BJ (cell line): ENCODE data around the gene KIF6. TPM values are rescaled to one million over a fixed set of nuclear protein-coding genes. Genes with fewer than 3 reads are reported as not detected.

Experiments used
- CTCF ChIA-PET: fragments of 350-600 bp; formaldehyde crosslinking; extraction: SDS; loops from one replicate; lab custom pipeline; 2021; ENCODE audit warnings: antibody characterized with exemption, inconsistent platforms; lab: Yijun Ruan, JAX
- POLR2A ChIA-PET: fragments of 300-600 bp; sonication (Branson Sonifier 250); formaldehyde crosslinking; extraction: SDS; loops from one replicate; lab custom pipeline; 2021; ENCODE audit warnings: antibody characterized with exemption; lab: Charles Lee
- DNase-seq: peaks from one replicate; pipeline ENCODE4 v3.0.0-alpha.2; 2011; ENCODE audit warnings: low read depth
- H3K27me3 ChIP-seq: 2 replicates; pipeline ENCODE4 v1.6.0; 2011; ENCODE audit warnings: low read length; ENCODE audit not compliant: control insufficient read depth, insufficient read depth
- H3K36me3 ChIP-seq: 2 replicates; pipeline ENCODE4 v1.5.1; 2011; ENCODE audit warnings: low read length; ENCODE audit not compliant: control insufficient read depth, insufficient read depth
- H3K4me3 ChIP-seq: 2 replicates; pipeline ENCODE4 v1.5.1; 2011; ENCODE audit warnings: low read depth, mild to moderate bottlenecking, control low read depth, low read length
- polyA plus RNA-seq: library from polyadenylated mRNA; depleted of rRNA; stranded (reverse); fragments of >200 nt; gene quantifications from 2 replicates; pipeline ENCODE4 v1.2.3, GENCODE V29; 2011
- TF ChIP-seq, protein P1 (sequence below): IDR thresholded peaks from 2 replicates; pipeline ENCODE4 v1.5.1; 2011; ENCODE audit warnings: low read depth, mild to moderate bottlenecking, control low read depth, inconsistent platforms, low read length, moderate library complexity; ENCODE audit not compliant: insufficient read depth

The KIF6 gene
- polyA plus RNA-seq, 1 experiment: 0.56 TPM

- Histone ChIP-seq H3K36me3 (no peaks in the 10 kb centered on the region), H3K27me3 (no peaks in the 10 kb centered on the region), H3K4me3 (no peak overlapping the region)
- DNase-seq: peak; percentile 14
- CTCF ChIA-PET: no interaction called here
- POLR2A ChIA-PET: no interaction called here
- TF ChIP-seq, protein P1, sequence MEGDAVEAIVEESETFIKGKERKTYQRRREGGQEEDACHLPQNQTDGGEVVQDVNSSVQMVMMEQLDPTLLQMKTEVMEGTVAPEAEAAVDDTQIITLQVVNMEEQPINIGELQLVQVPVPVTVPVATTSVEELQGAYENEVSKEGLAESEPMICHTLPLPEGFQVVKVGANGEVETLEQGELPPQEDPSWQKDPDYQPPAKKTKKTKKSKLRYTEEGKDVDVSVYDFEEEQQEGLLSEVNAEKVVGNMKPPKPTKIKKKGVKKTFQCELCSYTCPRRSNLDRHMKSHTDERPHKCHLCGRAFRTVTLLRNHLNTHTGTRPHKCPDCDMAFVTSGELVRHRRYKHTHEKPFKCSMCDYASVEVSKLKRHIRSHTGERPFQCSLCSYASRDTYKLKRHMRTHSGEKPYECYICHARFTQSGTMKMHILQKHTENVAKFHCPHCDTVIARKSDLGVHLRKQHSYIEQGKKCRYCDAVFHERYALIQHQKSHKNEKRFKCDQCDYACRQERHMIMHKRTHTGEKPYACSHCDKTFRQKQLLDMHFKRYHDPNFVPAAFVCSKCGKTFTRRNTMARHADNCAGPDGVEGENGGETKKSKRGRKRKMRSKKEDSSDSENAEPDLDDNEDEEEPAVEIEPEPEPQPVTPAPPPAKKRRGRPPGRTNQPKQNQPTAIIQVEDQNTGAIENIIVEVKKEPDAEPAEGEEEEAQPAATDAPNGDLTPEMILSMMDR: 0 out of 2 replicates have a peak, but pooled peaks have one; percentile 22
Measured at GRCh38 chr6:39496915-39497314, 228.3 kb downstream of the KIF6 start.

DNA sequence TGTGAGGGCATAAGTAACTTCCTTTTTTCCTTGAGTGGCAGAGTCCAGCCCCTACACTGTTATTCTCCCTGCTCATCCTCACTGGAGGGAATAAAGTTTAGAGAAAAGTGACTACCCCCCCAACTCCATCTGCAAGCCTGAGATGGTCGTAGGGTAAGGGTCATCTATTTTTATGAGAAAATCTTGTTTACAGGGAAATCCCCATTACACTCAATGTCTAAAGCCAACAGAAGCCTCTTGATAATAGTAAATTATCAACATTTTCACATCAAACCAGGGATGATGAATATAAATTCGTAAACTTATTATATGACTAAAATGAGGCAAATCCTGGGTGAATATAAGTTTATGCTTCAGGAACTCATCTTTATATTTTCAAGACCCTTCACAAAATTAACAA is 228.8 kb downstream of the KIF6 start:
- POLR2A ChIA-PET: no interaction called here
- TF ChIP-seq, protein P1: no peak
- CTCF ChIA-PET: no interaction called here
- Histone ChIP-seq H3K36me3 (no peaks in the 10 kb centered on the region), H3K27me3 (no peaks in the 10 kb centered on the region), H3K4me3 (no peak overlapping the region)
- DNase-seq: no peak

GRCh38 chr6:39495640-39496039 is 229.6 kb downstream of the KIF6 start:
- Histone ChIP-seq H3K27me3 (no peaks in the 10 kb centered on the region), H3K4me3 (no peak overlapping the region), H3K36me3 (no peaks in the 10 kb centered on the region)
- DNase-seq: no peak
- ChIA-PET POLR2A (no interaction called here), CTCF (no interaction called here)
- TF ChIP-seq, protein P1: no peak

DNA sequence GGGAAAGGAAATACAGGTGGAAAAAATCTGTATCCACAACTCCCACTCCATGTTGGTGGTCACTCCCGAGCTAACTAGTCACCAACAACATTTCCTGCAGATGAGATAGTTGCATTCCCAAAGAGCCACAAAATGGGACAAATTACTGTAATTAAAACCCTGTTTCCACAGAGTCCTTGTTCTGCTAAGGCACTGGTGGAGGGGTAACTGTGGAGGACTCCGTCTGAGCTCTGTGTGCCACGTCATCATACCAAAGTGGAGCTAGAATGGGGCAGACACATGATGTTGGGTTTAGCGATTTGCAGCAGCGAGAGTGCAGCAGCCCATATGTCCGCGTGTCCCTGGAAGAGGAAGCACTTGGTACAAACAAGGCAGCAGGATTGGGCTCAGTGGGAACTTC is 230.2 kb downstream of the KIF6 start:
- POLR2A ChIA-PET: no interaction called here
- Histone ChIP-seq H3K27me3 (no peaks in the 10 kb centered on the region), H3K4me3 (no peak overlapping the region), H3K36me3 (no peaks in the 10 kb centered on the region)
- CTCF ChIA-PET: interaction anchor here (0.8 kb wide), 1 partner anchor 69 kb away, joined by 3 read pairs; no protein-coding TSS in a partner anchor
- TF ChIP-seq, protein P1: no peak
- no peak for DNase-seq

DNA sequence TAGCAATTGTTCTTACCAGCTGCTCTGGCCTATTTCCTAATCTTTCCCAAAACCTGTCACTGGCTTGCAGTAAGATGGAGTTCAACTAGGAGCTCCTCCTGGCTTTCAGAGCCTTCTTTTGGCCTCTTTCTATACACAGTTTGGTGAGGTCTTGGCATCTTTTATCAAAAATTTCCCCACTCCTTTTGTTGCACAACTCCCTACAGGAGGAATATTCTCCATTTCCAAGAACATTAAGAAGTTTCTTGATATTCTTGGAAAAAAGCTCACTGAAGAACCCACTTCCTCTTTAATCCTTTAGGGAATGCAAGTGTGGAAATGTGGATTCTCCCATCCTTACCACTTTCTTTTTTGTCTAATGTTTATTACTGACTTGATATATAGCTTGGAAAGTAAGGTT is 231.4 kb downstream of the KIF6 start:
- TF ChIP-seq, protein P1: no peak
- Histone ChIP-seq H3K27me3 (no peaks in the 10 kb centered on the region), H3K36me3 (no peaks in the 10 kb centered on the region), H3K4me3 (no peak overlapping the region)
- ChIA-PET CTCF (no interaction called here), POLR2A (no interaction called here)
- DNase-seq: no peak
